GM12801 (cell line): ENCODE results near the gene ZNF526.

ENCODE experiments used
- CTCF ChIP-seq: IDR thresholded peaks from one replicate; pipeline ENCODE4 v1.5.1; 2011; ENCODE audit warnings: control low read depth; ENCODE audit not compliant: insufficient read length; ENCODE audit errors: extremely low read depth

The ZNF526 gene

GRCh38 chr19:42176649-42176989, 43.5 kb upstream of the ZNF526 start:
- no peak for TF ChIP-seq CTCF

GRCh38 chr19:42176990-42177685, 43.0 kb upstream of the ZNF526 start:
- TF ChIP-seq CTCF: no peak

GRCh38 chr19:42177686-42178019, 42.5 kb upstream of the ZNF526 start:
- no peak for TF ChIP-seq CTCF

GRCh38 chr19:42178791-42179674, 41.1 kb upstream of the ZNF526 start:
- no peak for TF ChIP-seq CTCF

GRCh38 chr19:42184401-42184861, 35.7 kb upstream of the ZNF526 start:
- TF ChIP-seq CTCF: peak; percentile 1

GRCh38 chr19:42185277-42185676, 34.8 kb upstream of the ZNF526 start:
- TF ChIP-seq CTCF: no peak

- TF ChIP-seq CTCF: no peak
These were observed 31.4 kb upstream of the ZNF526 start for GRCh38 chr19:42188665-42189064.
